Measurements from ENCODE around the gene ROBO1.

Gene ROBO1

DNA sequence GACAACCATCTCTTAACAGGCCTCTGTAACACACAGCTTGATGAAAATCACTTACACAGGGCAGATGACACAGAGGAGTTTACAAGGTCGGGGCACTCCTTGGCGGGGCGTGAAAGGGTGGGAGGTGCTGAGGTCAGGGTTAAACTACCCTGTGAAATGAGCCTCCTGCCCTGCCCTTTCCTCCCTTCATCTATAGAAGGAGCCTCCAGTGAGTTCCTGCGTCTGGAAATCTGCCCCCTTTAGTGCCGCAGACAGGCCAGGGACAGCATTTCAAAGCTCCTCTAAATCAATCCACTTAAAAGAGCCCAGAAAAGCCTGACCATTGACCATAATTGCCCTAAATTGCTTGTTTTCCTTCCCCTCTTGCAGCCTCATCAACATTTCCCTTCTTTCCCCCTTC is 1.9 kb downstream of the ROBO1 start:
- Histone ChIP-seq H3K27me3 (ENCODE audit: control insufficient read depth, insufficient read depth, low read length) (peaks cover 3% of the 10 kb centered on the region), H3K36me3 (ENCODE audit: insufficient read depth, low read length) (no peaks in the 10 kb centered on the region), H3K4me1 (ENCODE audit: control insufficient read depth, insufficient read depth, low read length) (no peaks in the 10 kb centered on the region), H3K4me2 (ENCODE audit: low read length) (no peak overlapping the region), H3K9me3 (replicated peaks; ENCODE audit: low read length) (peaks cover 4% of the 10 kb centered on the region), H3K9ac (ENCODE audit: low read depth, low read length) (no peak overlapping the region), H3K4me3 (ENCODE audit: low read length) (no peak overlapping the region)

DNA sequence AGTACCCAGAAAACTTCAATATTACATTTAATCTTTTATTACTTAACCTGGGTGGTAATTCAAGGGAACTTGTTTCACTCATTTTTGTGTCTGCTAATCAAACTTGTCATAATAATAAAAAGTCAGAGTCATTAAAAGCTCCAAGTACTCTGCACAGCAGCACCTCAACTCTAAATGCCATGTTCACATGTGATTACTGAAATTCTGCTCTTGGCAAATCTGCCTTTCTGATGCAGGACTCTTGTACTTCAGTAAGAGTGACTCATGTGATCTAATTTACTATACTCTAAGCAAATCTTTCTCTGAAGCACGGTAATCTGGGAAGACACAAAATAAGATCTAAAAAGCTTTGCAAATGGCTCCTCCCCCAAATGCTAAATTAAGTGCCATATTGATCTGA is 6.4 kb downstream of the ROBO1 start:
- H3K4me2 ChIP-seq (ENCODE audit: low read length) = no peak overlapping the region
- peaks cover 4% of the 10 kb centered on the region for H3K9me3 ChIP-seq (replicated peaks; ENCODE audit: low read length)
- no peak overlapping the region for H3K9ac ChIP-seq (ENCODE audit: low read depth, low read length)
- H3K27me3 ChIP-seq (ENCODE audit: control insufficient read depth, insufficient read depth, low read length) = no peaks in the 10 kb centered on the region
- H3K36me3 ChIP-seq (ENCODE audit: insufficient read depth, low read length) = no peaks in the 10 kb centered on the region
- no peak overlapping the region for H3K4me3 ChIP-seq (ENCODE audit: low read length)
- H3K4me1 ChIP-seq (ENCODE audit: control insufficient read depth, insufficient read depth, low read length) = no peaks in the 10 kb centered on the region

DNA sequence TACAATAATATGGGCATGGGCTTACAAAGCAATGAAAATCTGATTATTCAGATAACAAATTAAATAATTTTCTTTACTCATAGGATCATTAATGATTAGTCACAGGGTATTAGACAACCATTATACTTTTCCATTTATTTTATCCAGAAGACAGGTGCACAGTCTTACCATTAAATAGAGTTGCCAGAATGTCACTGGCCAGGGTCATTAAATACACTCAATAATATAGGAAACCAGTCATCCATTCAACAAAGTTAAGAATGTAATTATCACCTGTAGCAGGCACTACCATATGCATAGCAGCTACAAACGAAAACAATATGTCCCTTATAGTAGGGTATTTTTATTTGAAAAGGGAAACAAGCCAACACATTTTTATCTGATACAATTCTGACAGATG is 16.1 kb downstream of the ROBO1 start:
- Histone ChIP-seq H3K4me3 (ENCODE audit: low read length) (no peak overlapping the region), H3K4me1 (ENCODE audit: control insufficient read depth, insufficient read depth, low read length) (no peaks in the 10 kb centered on the region), H3K9ac (ENCODE audit: low read depth, low read length) (no peak overlapping the region), H3K36me3 (ENCODE audit: insufficient read depth, low read length) (no peaks in the 10 kb centered on the region), H3K9me3 (replicated peaks; ENCODE audit: low read length) (no peaks in the 10 kb centered on the region), H3K27me3 (ENCODE audit: control insufficient read depth, insufficient read depth, low read length) (no peaks in the 10 kb centered on the region), H3K4me2 (ENCODE audit: low read length) (no peak overlapping the region)

DNA sequence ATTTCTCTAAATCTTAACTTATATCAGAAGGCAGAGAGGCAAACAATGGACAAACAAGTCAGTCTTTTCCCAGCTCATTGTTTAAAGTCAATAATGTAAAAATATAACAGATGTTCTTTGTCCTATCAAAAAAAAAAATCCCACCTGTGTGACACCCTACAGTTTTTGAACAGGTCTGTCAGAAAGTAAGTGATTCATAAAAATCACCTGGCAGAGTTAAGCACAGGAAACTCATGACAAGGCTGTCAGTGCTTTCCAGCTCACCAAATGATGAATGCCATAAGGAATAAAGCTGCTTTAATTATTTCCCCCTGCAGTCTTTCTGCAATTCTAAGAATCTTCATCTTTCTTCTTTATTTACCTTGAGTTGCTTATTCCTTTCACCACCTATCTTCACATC is 30.3 kb downstream of the ROBO1 start:
- Histone ChIP-seq H3K4me3 (ENCODE audit: low read length) (no peak overlapping the region), H3K4me2 (ENCODE audit: low read length) (no peak overlapping the region), H3K4me1 (ENCODE audit: control insufficient read depth, insufficient read depth, low read length) (no peaks in the 10 kb centered on the region), H3K9me3 (replicated peaks; ENCODE audit: low read length) (peaks cover 3% of the 10 kb centered on the region), H3K36me3 (ENCODE audit: insufficient read depth, low read length) (no peaks in the 10 kb centered on the region), H3K27me3 (ENCODE audit: control insufficient read depth, insufficient read depth, low read length) (no peaks in the 10 kb centered on the region), H3K9ac (ENCODE audit: low read depth, low read length) (no peak overlapping the region)

DNA sequence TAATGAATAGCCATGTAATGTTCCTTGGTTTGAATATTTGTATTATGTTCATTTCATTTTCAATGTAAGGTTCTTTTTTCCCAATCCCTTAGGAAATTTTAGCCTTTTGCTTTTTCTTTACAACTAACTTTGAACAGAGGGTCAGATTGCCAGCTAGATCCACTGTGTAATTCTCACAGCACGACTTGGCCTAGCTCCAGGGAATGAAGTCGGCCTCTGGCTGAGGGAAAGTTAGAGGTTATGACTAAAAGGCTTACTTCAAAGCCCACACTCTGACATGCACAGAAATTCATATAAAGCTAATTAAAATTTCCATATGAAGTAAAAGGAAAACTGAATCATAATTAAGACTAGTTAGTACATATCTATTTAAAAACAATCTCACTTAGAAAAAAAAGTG is 38.7 kb downstream of the ROBO1 start:
- no peak overlapping the region for H3K4me2 ChIP-seq (ENCODE audit: low read length)
- H3K4me1 ChIP-seq (ENCODE audit: control insufficient read depth, insufficient read depth, low read length) = no peaks in the 10 kb centered on the region
- H3K4me3 ChIP-seq (ENCODE audit: low read length) = no peak overlapping the region
- no peaks in the 10 kb centered on the region for H3K36me3 ChIP-seq (ENCODE audit: insufficient read depth, low read length)
- H3K9ac ChIP-seq (ENCODE audit: low read depth, low read length) = no peak overlapping the region
- no peaks in the 10 kb centered on the region for H3K9me3 ChIP-seq (replicated peaks; ENCODE audit: low read length)
- H3K27me3 ChIP-seq (ENCODE audit: control insufficient read depth, insufficient read depth, low read length) = no peaks in the 10 kb centered on the region

DNA sequence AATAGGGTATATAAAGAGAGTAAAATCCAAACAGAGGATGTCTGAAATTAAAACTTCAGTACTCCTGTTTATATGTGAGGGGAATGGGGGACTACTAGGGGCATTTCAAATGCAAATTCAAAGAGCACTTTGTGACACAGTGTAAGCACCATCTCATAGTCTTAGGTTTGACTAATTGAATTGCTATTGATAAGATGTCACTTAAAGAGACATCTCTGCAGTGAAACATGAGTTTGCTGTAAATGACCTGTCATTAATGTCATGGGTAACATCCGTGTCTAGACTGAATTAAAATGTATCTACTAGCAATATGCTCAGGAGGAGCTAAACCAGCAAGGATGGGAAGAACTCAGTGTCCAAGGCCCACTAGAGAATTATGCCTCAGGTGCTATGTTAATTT is 41.0 kb downstream of the ROBO1 start:
- Histone ChIP-seq H3K4me1 (ENCODE audit: control insufficient read depth, insufficient read depth, low read length) (no peaks in the 10 kb centered on the region), H3K4me3 (ENCODE audit: low read length) (no peak overlapping the region), H3K36me3 (ENCODE audit: insufficient read depth, low read length) (no peaks in the 10 kb centered on the region), H3K9me3 (replicated peaks; ENCODE audit: low read length) (no peaks in the 10 kb centered on the region), H3K9ac (ENCODE audit: low read depth, low read length) (no peak overlapping the region), H3K27me3 (ENCODE audit: control insufficient read depth, insufficient read depth, low read length) (no peaks in the 10 kb centered on the region), H3K4me2 (ENCODE audit: low read length) (no peak overlapping the region)

DNA sequence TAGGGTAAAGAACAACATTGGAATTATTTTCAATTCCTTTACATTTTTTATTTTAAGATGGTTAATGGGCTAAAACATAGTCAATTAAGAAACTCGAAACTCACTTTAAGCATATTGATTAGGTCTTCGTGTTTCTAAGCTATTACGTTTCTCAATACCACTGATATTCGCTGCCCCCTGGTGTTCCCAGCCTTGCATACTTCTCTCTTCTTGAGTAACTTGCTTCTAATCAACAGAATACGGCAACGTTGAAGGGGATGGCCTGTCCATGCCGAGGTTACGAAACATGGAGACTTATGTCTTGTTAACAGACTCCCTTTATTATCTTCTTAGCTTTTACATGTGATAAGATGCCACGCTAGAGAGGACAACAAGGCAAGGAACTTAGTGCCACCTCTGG is 43.6 kb downstream of the ROBO1 start:
- Histone ChIP-seq H3K9ac (ENCODE audit: low read depth, low read length) (no peak overlapping the region), H3K27me3 (ENCODE audit: control insufficient read depth, insufficient read depth, low read length) (no peaks in the 10 kb centered on the region)

DNA sequence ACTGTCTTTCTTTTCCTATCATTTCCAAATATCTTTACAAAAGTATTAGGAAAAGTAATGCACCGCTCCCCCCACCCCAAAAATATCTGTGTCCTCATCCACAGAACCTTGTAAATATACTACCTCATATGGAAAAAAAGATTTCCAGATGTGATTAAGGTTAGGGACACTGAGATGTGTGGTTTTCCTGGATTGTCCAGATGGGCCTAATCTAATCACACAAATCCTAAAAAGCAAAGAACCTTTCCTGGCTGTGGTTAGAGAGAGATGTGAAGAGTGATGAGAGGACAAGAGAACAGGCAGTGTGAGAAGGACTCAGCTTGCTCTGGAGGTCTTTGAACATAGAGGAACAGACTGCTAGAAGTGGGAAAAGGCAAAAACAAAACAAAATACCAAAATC is 77.7 kb downstream of the ROBO1 start:
- H3K9me3 ChIP-seq (replicated peaks; ENCODE audit: low read length) = no peaks in the 10 kb centered on the region
- H3K4me3 ChIP-seq (ENCODE audit: low read length) = no peak overlapping the region
- no peaks in the 10 kb centered on the region for H3K27me3 ChIP-seq (ENCODE audit: control insufficient read depth, insufficient read depth, low read length)
- no peak overlapping the region for H3K4me2 ChIP-seq (ENCODE audit: low read length)
- H3K4me1 ChIP-seq (ENCODE audit: control insufficient read depth, insufficient read depth, low read length) = no peaks in the 10 kb centered on the region
- H3K9ac ChIP-seq (ENCODE audit: low read depth, low read length) = no peak overlapping the region
- H3K36me3 ChIP-seq (ENCODE audit: insufficient read depth, low read length) = no peaks in the 10 kb centered on the region

More for the DNA sequence above, 43.6 kb downstream of the ROBO1 start:
- no peak overlapping the region for H3K4me2 ChIP-seq (ENCODE audit: low read length)
- H3K9me3 ChIP-seq (replicated peaks; ENCODE audit: low read length) = no peaks in the 10 kb centered on the region
- no peaks in the 10 kb centered on the region for H3K4me1 ChIP-seq (ENCODE audit: control insufficient read depth, insufficient read depth, low read length)
- no peak overlapping the region for H3K4me3 ChIP-seq (ENCODE audit: low read length)
- H3K36me3 ChIP-seq (ENCODE audit: insufficient read depth, low read length) = no peaks in the 10 kb centered on the region

DNA sequence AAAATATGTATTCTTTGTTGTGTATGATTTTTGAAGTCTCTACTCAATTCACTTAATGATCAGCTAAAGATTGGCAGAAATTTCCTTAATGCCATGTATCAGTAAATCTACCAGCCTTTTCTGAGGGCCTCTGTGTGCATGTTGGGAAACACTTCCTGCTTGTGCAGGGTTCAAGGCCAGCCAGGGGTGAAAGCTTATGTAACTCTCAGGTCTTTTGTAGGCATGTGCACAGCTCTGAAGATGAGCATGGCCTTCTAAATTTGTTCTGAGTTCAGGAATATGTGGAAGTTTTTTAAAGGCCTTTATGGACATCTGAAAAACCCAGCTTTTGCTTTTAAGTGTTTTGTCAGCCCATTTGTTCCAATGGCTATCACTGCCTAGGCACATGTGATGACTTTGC is 82.7 kb downstream of the ROBO1 start:
- no peak overlapping the region for H3K9ac ChIP-seq (ENCODE audit: low read depth, low read length)
- no peaks in the 10 kb centered on the region for H3K27me3 ChIP-seq (ENCODE audit: control insufficient read depth, insufficient read depth, low read length)
- H3K4me3 ChIP-seq (ENCODE audit: low read length) = no peak overlapping the region
- H3K36me3 ChIP-seq (ENCODE audit: insufficient read depth, low read length) = no peaks in the 10 kb centered on the region
- H3K9me3 ChIP-seq (replicated peaks; ENCODE audit: low read length) = no peaks in the 10 kb centered on the region
- H3K4me2 ChIP-seq (ENCODE audit: low read length) = no peak overlapping the region
- no peaks in the 10 kb centered on the region for H3K4me1 ChIP-seq (ENCODE audit: control insufficient read depth, insufficient read depth, low read length)

DNA sequence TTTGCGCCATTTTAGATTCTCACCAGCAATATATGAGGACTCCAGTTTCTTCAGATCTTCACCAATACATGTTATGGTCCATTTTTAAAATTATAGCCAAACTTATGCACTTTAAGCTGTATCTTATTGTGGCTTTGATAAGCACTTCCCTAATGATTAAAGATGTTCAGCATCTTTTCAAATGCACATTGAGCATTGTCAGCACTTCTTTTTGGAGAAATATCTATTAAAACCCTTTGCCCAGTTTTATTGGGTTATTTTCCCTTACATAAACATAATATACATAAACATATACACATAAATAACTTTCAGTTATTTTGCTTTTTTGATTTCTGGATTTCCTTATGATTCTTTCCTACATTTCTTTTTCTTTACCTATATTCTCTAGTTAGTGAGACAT is 83.8 kb downstream of the ROBO1 start:
- H3K9me3 ChIP-seq (replicated peaks; ENCODE audit: low read length) = no peaks in the 10 kb centered on the region
- H3K9ac ChIP-seq (ENCODE audit: low read depth, low read length) = no peak overlapping the region
- H3K36me3 ChIP-seq (ENCODE audit: insufficient read depth, low read length) = no peaks in the 10 kb centered on the region
- no peak overlapping the region for H3K4me3 ChIP-seq (ENCODE audit: low read length)
- H3K4me1 ChIP-seq (ENCODE audit: control insufficient read depth, insufficient read depth, low read length) = no peaks in the 10 kb centered on the region
- no peaks in the 10 kb centered on the region for H3K27me3 ChIP-seq (ENCODE audit: control insufficient read depth, insufficient read depth, low read length)
- H3K4me2 ChIP-seq (ENCODE audit: low read length) = no peak overlapping the region

DNA sequence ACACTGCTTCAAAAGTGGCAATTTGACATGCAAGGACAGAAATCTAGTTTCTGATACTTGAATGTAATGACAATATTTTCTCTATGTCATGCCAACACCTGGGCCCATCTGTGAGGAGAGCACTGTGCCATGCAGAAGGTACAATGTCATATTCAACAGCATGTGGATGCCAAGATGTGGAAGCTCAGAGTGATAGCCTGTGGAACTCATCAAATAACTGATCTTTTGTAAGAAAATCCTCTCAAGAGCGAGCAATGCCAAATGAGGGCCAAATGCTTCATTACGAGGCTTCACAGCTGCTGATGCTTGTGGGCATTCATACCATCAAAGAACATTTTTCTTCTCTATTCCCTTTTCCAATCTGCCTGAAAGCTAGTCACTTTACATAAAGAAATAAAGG is 95.1 kb downstream of the ROBO1 start:
- no peak overlapping the region for H3K9ac ChIP-seq (ENCODE audit: low read depth, low read length)
- no peaks in the 10 kb centered on the region for H3K36me3 ChIP-seq (ENCODE audit: insufficient read depth, low read length)
- no peak overlapping the region for H3K4me3 ChIP-seq (ENCODE audit: low read length)
- H3K9me3 ChIP-seq (replicated peaks; ENCODE audit: low read length) = peaks cover 7% of the 10 kb centered on the region
- H3K27me3 ChIP-seq (ENCODE audit: control insufficient read depth, insufficient read depth, low read length) = no peaks in the 10 kb centered on the region
- no peaks in the 10 kb centered on the region for H3K4me1 ChIP-seq (ENCODE audit: control insufficient read depth, insufficient read depth, low read length)
- no peak overlapping the region for H3K4me2 ChIP-seq (ENCODE audit: low read length)

DNA sequence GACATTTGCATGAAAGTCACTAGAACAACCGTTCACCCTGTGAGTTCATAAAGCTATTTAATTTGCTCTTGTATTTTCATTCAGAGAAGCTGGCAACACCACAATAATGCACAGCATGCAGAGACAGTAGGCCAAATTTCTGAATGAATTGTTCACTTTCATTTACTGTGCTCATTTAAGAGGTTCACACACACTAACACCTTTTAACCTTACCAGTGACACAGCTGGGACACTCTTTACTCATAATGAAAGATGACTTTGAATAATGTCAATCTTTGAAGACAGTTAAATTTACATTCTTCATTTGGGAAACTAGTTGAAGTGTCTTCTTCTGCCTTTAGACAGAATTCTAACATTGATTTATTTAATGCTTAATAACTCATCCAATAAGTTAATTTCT is 95.7 kb downstream of the ROBO1 start:
- H3K9ac ChIP-seq (ENCODE audit: low read depth, low read length) = no peak overlapping the region
- no peaks in the 10 kb centered on the region for H3K4me1 ChIP-seq (ENCODE audit: control insufficient read depth, insufficient read depth, low read length)
- H3K36me3 ChIP-seq (ENCODE audit: insufficient read depth, low read length) = no peaks in the 10 kb centered on the region
- no peak overlapping the region for H3K4me3 ChIP-seq (ENCODE audit: low read length)
- H3K27me3 ChIP-seq (ENCODE audit: control insufficient read depth, insufficient read depth, low read length) = no peaks in the 10 kb centered on the region
- H3K9me3 ChIP-seq (replicated peaks; ENCODE audit: low read length) = peaks cover 7% of the 10 kb centered on the region
- H3K4me2 ChIP-seq (ENCODE audit: low read length) = no peak overlapping the region
